Islet of Langerhans (tissue), 1 donor: ENCODE data around the gene CHRNE.

Source experiments
- FAIRE-seq: peaks from one replicate; lab custom pipeline; 2011; peaks lifted over from hg19 to GRCh38; lab: Jason Lieb, UNC

The CHRNE gene

GRCh38 chr17:4903051-4903818 is at the start of gene CHRNE:
Gene CHRNE, minus strand, starts transcription at chr17:4903098. Its CDS starts 35 bp downstream, at chr17:4903063.
- no peak for FAIRE-seq

GRCh38 chr17:4951486-4951885 is 48.6 kb upstream of the CHRNE start:
- FAIRE-seq = no peak

- no peak for FAIRE-seq
These were observed 47.9 kb upstream of the CHRNE start, which contains the start of gene ENO3 for GRCh38 chr17:4950746-4951204. Gene ENO3, plus strand, starts transcription at chr17:4951119. Its CDS starts 711 bp downstream, at chr17:4951830.

DNA sequence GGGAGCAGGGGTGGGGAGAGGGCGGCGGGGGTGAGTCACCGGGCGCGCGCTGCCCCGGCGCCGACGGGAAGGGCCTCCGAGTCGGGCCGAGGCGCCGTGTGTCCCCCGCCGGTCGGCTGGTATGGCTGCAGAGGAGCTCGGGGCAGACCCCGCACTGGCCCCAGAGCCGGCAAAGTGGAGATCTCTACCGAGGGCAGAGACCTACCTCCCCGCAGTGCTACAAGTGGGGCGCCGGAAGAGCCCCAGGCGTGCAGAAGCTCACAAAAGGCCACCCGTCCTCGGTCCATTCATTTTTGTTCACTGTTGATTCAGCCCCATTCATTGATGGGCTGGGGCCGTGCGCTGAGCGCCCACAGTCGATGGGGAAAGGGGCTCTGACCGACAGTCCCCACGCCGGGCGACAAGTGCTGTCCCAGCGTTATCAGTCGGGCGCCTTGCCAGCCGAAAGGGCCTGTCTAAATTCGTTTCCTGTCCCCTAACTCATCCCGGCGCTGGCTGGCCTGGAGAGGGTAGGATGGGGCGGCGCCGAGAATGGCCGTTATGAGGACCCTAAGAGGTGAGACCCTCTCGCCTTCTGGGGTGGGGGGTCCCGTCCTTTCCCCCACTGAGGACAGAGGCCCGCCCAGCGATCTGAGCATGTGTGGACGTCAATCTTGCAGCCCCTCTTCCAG is 47.3 kb upstream of the CHRNE start:
- FAIRE-seq = no peak

DNA sequence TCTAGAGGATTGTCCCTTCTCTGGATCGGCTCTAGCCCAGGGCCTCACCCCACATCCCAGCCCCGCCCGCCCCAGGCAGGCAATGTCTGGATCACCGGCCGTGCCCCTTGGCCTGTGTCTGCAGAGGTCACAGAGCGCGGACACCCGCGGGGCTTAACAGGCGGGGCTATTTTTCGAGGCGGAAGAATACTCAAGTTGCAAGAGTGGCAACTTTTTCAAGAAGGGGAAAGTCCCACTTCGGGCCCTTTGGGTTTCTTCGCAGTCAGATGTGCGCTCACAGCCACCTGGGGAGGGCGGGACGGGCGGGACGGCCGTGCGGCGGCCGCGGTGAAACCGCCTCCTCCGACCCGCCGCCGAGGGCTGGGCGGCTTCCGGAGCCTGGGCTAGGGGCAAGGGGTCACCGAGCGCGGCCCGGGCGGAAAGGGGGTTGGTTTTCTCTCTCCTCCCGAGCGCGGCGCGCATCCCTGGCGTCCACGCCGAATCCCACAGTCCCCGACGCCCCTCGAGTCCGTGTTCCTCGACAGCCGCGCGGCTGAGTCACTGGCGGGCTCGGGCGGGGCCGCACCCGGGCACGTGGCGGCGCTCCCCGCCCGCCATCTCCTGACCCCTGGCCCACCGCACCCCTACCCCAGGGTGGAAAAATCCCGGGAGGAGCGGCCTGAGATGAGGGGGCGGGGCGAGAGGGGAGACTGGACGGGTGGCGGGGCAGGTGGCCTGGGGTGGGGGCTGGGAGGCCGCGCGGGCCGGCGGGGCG is 46.6 kb upstream of the CHRNE start:
- FAIRE-seq = no peak

DNA sequence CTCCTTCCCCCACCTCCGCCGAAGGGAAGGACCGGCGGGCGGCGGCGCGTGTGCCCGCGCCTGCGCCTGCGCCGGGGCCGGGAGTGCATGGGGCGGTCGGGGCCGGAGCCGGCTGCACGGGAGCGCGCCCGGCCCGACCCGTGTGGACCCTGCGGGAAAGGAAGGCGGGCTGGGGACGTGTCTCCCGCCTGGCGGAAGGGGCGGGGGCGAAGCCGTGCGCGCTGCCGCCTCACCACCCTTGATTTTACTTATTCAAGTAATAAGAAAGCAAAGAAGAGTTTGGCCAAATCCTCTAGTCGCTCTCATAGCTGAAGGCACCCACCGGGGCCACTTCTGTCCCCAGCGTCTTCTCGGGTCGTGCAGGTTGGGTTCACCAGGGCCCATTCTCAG is 46.0 kb upstream of the CHRNE start:
- FAIRE-seq = no peak

- no peak for FAIRE-seq
These were observed 45.5 kb upstream of the CHRNE start, which contains the start of gene PFN1 for GRCh38 chr17:4948166-4948930. Gene PFN1, minus strand, starts transcription at chr17:4948530. Its CDS starts 136 bp downstream, at chr17:4948394.

GRCh38 chr17:4947411-4948165 is 44.7 kb upstream of the CHRNE start:
- FAIRE-seq = no peak

DNA sequence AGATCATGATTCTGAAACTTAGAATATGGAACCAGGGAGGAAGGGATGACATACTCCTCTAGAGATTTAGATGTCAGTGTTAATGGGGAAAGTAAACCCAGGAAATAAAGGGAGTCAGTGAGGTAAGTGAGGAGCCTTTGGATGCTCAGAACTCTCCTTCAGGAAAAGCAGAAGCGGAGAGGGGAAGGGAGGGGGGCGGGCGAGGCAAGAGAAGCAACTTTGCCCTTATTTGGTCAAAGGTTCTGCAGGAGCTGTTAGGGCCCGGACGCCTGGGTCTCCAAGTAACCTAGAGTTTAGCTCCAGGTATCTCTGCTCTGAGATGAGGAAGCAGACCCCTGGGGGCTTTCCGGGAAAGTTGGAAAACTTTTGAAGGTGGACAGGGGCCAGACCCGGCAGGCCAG is 44.1 kb upstream of the CHRNE start:
- no peak for FAIRE-seq

DNA sequence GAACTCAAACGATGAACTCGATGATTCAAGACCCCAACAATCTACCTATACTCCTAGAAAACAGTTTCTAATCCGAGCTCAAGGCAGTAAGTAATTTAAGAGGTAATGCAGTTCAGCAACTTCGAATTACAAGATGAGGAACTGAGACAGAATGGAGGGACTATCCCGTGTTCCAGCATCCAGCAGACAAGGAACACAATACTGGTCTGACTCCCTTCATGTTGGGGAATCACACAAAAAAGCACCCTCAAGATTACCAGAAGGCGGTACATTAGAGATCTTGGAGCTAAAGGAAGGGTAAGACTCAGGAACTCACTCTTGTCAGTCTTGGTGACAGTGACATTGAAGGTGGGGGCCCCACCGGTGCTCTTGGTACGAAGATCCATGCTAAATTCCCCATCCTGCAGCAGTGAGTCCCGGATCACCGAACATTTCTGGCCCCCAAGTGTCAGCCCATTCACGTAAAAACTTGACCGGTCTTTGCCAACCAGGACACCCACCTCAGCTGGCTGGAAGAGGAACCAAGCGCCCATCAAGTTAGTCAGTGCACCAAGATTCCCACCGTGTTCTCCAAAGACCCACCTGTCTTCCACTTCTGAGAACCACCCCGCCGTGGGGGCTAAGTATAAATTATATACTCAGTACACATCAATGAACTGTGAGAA is 43.5 kb upstream of the CHRNE start:
- no peak for FAIRE-seq

- FAIRE-seq = no peak
These were observed 43.0 kb upstream of the CHRNE start for GRCh38 chr17:4945944-4946280.

DNA sequence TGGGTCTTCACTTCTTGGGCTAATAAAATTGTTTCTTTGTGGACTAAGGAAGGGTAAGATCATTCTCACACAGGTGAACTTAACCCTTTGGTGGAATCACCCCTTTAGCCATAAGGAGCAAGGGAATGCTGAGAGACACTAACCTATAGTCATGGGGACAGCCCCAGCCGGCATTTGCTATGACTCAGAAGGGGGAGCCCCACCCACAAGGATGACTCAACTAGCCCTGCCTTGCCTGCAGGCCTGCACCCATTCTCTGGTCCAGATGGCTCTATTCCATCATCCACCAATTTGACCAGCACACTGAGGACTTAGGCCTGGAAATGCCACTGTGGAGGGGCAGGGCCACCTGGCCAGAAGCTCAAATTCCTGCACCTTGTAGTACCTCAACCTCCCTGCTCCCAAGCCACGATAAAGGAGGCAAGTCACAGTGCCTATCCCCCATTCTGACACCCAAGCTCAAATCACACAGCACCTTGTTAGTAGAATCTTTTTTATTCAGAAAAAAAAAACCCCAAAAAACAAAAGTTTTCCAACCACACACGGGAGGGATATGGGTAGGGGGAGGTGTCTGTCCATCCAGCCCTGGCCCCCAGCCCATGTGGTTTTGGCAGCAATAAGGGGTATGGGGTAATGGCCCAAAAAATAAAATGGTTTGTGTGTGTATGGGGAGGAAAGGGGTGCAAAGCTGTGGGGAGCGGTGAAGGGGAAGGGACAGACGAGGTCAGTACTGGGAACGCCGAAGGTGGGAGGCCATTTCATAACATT is 42.5 kb upstream of the CHRNE start:
- FAIRE-seq = no peak

DNA sequence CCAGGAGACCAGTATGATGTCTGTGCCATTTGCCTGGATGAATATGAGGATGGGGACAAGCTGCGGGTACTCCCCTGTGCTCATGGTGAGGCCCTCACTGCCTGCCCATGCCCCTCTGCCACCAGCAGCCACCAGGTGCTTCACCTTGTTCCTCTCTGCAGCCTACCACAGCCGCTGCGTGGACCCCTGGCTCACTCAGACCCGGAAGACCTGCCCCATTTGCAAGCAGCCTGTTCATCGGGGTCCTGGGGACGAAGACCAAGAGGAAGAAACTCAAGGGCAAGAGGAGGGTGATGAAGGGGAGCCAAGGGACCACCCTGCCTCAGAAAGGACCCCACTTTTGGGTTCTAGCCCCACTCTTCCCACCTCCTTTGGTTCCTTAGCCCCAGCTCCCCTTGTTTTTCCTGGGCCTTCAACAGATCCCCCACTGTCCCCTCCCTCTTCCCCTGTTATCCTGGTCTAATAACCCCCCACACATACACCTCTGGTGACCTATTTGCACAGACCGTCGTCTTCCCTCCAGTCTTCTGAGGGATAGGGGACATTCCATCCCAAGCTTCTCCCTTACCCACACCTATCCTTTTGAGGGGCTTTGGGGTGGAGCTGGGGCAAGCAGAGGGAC is 41.8 kb upstream of the CHRNE start:
- FAIRE-seq = no peak

DNA sequence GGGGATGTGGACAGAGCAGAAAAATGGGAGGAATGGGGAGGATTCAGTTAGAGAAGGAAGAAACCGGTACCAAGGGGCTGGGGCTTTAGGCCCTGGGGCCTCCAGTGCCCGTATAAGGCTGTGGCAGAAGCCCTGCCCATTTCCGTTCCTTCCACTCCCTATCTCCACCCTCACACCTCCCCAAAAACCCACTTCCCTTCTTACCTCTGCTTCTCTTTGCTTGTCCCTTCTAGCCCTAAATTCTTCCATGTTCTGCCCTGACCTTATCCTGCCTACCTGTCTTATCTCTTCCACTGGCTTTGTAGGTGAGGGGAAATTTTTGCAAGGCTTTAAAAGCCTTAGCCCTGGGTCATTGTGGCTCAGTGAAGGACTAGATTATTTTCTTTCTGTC is 41.3 kb upstream of the CHRNE start:
- no peak for FAIRE-seq

- FAIRE-seq = no peak
These were observed 40.0 kb upstream of the CHRNE start for GRCh38 chr17:4942760-4943508.

- FAIRE-seq = no peak
These were observed 38.4 kb upstream of the CHRNE start for GRCh38 chr17:4941319-4941610.

DNA sequence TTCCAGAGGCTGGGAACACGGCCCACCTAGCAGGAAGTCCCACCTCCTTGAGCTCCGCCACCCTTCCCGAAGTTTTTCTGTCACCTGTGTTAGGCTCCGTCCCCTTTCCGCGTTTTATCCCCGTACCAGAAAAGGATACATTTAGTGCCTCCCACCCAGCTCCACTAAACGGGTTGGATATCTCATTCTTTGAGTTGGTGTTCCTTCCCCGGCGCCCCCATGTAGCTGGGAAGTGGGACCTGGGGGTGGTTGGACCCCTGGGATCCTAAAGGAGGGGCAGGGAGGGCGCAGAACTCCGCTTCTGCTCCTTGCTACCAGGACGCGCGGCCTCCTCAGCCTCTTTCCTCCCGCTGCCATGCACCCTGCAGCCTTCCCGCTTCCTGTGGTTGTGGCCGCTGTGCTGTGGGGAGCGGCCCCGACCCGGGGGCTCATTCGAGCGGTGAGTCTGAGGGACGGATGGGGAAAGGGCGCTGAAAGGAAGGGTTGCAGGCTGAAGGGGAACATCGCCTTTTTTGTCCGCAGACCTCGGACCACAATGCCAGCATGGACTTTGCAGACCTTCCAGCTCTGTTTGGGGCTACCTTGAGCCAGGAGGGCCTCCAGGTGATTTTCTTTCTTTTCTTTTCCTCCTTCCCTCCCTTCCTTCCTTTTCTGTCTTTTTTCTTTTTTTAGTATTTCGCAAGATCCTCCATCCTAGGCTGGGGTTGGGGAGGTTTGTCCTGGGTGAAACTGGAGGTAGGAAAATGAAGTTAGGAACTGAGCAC is 37.8 kb upstream of the CHRNE start:
- no peak for FAIRE-seq

- peak; percentile 98 for FAIRE-seq
These were observed 37.1 kb upstream of the CHRNE start, which contains the start of the genes RNF167 and SLC25A11 for GRCh38 chr17:4939796-4940554. Gene RNF167, plus strand, starts transcription at chr17:4940268. Its CDS starts 642 bp downstream, at chr17:4940910. Gene SLC25A11, minus strand, starts transcription at chr17:4940046. Its CDS starts 136 bp downstream, at chr17:4939910.
